Hepatocyte (in vitro differentiated cells): ENCODE results near the gene SLC25A22.

Experiments
- EZH2 ChIP-seq: fragments of 200-600 bp; sonication (generic); IDR thresholded peaks from 2 replicates; pipeline ENCODE4 v1.6.1; 2016; ENCODE audit warnings: antibody characterized with exemption, mild to moderate bottlenecking, borderline replicate concordance
- EZH2phosphoT487 ChIP-seq: fragments of 200-600 bp; sonication (generic); IDR thresholded peaks from one replicate; pipeline ENCODE4 v1.6.1; 2018; ENCODE audit warnings: antibody characterized with exemption, mild to moderate bottlenecking, low read depth, moderate library complexity; ENCODE audit not compliant: unreplicated experiment, severe bottlenecking
- TF ChIP-seq, protein P1 (sequence below): fragments of 200-600 bp; sonication (generic); IDR thresholded peaks from 2 replicates; pipeline ENCODE4 v1.5.1; 2016; ENCODE audit warnings: antibody characterized with exemption, mild to moderate bottlenecking; ENCODE audit not compliant: poor library complexity

DNA sequence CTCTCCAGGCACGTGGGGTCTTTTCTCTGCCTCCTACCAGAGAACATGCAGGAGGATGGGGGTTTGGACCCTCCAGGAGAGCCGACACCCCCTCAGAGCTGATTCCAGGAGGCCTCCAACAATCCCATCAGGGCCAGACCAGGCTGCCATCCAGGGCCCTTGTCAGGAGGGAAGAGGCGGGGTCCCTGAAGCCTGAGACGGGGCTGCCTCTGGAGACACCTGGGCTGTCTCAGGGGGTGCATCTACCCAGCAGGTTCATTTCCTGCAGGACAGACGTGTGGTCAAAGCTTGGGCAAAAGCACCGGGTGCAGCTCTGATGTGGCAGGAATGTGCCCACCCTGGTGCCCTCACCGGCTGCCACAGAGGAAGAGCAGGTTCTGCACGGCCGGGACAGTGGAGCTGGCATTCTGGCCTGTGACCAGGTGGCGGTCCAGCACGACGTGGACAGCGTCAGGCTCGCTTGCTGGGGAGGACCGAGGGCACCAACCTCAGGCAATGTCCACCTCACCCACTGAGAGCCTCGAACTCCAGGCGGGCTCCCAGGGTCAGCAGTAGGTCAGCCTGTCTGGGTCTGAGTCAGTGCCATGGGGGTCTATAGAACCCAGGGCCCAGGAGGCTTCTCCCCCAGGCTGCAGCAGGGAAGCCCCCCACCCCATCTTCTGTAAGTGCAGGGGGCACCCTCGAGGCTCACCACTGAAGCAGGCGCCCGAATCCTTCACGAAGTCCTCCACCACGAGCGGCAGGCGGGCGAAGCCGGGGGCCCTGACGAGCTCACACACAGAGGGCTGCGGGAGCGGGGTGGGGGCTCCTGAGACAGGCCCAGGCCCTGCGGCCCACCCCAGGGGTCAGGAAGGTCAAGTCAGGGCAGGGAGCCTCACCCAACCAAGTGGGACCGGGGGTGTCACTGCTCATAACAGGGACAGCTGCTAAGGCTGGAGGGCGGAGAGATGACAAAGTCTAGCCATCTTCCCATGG is 27.2 kb downstream of the SLC25A22 start:
- TF ChIP-seq, protein P1, sequence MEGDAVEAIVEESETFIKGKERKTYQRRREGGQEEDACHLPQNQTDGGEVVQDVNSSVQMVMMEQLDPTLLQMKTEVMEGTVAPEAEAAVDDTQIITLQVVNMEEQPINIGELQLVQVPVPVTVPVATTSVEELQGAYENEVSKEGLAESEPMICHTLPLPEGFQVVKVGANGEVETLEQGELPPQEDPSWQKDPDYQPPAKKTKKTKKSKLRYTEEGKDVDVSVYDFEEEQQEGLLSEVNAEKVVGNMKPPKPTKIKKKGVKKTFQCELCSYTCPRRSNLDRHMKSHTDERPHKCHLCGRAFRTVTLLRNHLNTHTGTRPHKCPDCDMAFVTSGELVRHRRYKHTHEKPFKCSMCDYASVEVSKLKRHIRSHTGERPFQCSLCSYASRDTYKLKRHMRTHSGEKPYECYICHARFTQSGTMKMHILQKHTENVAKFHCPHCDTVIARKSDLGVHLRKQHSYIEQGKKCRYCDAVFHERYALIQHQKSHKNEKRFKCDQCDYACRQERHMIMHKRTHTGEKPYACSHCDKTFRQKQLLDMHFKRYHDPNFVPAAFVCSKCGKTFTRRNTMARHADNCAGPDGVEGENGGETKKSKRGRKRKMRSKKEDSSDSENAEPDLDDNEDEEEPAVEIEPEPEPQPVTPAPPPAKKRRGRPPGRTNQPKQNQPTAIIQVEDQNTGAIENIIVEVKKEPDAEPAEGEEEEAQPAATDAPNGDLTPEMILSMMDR = no peak
- TF ChIP-seq EZH2 = no peak
- TF ChIP-seq EZH2phosphoT487 = no peak
